ENCODE measurements around the gene CD8B2.

- no peak for TF ChIP-seq CTCF (tag by site-specific recombination; IDR thresholded peaks at IDR 0.05)
- TF ChIP-seq ZBTB8A (tag by site-specific recombination; IDR thresholded peaks at IDR 0.05) = no peak
- no peak for TF ChIP-seq ZNF544 (tag by site-specific recombination; IDR thresholded peaks at IDR 0.05)
- TF ChIP-seq ZNF398 (tag by site-specific recombination; IDR thresholded peaks at IDR 0.05) = no peak
- TF ChIP-seq, protein P1, sequence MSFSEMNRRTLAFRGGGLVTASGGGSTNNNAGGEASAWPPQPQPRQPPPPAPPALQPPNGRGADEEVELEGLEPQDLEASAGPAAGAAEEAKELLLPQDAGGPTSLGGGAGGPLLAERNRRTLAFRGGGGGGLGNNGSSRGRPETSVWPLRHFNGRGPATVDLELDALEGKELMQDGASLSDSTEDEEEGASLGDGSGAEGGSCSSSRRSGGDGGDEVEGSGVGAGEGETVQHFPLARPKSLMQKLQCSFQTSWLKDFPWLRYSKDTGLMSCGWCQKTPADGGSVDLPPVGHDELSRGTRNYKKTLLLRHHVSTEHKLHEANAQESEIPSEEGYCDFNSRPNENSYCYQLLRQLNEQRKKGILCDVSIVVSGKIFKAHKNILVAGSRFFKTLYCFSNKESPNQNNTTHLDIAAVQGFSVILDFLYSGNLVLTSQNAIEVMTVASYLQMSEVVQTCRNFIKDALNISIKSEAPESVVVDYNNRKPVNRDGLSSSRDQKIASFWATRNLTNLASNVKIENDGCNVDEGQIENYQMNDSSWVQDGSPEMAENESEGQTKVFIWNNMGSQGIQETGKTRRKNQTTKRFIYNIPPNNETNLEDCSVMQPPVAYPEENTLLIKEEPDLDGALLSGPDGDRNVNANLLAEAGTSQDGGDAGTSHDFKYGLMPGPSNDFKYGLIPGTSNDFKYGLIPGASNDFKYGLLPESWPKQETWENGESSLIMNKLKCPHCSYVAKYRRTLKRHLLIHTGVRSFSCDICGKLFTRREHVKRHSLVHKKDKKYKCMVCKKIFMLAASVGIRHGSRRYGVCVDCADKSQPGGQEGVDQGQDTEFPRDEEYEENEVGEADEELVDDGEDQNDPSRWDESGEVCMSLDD (tag by site-specific recombination; IDR thresholded peaks at IDR 0.05) = no peak
- TF ChIP-seq GLIS2 (tag by site-specific recombination; IDR thresholded peaks at IDR 0.05) = no peak
- TF ChIP-seq ZNF146 (tag by site-specific recombination; IDR thresholded peaks at IDR 0.05) = no peak
- TF ChIP-seq ZNF548 (tag by site-specific recombination; IDR thresholded peaks at IDR 0.05) = no peak
- TF ChIP-seq, protein P2, sequence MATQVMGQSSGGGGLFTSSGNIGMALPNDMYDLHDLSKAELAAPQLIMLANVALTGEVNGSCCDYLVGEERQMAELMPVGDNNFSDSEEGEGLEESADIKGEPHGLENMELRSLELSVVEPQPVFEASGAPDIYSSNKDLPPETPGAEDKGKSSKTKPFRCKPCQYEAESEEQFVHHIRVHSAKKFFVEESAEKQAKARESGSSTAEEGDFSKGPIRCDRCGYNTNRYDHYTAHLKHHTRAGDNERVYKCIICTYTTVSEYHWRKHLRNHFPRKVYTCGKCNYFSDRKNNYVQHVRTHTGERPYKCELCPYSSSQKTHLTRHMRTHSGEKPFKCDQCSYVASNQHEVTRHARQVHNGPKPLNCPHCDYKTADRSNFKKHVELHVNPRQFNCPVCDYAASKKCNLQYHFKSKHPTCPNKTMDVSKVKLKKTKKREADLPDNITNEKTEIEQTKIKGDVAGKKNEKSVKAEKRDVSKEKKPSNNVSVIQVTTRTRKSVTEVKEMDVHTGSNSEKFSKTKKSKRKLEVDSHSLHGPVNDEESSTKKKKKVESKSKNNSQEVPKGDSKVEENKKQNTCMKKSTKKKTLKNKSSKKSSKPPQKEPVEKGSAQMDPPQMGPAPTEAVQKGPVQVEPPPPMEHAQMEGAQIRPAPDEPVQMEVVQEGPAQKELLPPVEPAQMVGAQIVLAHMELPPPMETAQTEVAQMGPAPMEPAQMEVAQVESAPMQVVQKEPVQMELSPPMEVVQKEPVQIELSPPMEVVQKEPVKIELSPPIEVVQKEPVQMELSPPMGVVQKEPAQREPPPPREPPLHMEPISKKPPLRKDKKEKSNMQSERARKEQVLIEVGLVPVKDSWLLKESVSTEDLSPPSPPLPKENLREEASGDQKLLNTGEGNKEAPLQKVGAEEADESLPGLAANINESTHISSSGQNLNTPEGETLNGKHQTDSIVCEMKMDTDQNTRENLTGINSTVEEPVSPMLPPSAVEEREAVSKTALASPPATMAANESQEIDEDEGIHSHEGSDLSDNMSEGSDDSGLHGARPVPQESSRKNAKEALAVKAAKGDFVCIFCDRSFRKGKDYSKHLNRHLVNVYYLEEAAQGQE (tag by site-specific recombination; IDR thresholded peaks at IDR 0.05) = no peak
These were observed 49.3 kb downstream of the CD8B2 start for GRCh38 chr2:106536490-106536889.
